ENCODE measurements around the gene FRMD4A. TPM values are rescaled to one million over a fixed set of nuclear protein-coding genes. Genes with fewer than 3 reads are reported as not detected.

FRMD4A gene
- total and polyA plus RNA-seq, 2 experiments from 2014 or later: 5.4 to 10.3 TPM

DNA sequence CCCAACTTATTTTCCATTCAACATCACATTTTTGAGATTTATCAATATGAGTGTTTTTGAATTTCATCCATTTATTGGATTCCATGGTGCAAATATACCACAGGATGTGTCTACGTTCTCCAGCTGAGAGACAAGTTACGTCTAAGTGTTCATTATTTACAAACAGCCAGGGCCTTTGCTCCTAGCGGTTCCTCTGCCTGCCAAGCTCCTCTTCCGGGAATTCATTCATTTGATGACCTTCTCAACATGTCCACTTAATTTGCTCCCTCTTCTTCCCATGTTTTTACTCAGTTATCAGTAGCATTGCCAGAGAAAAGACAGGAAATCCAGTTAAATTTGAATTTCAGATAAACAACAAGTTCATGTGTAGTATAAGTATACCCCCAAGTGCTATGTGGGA, 422.2 kb downstream of the FRMD4A start:
- H3K27ac ChIP-seq: no peak overlapping the region
- H2AFZ ChIP-seq: no peak overlapping the region
- WGBS (ENCODE audit: low lambda C conversion rate, missing lambda C conversion rate): 91% methylated on average over 4 of the region's 4 CpGs
- no peaks in the 10 kb centered on the region for H3K9me3 ChIP-seq (ENCODE audit: low read depth)
- DNase-seq (ENCODE audit: low spot score): no peak
- H3K4me1 ChIP-seq (ENCODE audit: insufficient read depth): no peaks in the 10 kb centered on the region
- H3K36me3 ChIP-seq (replicated peaks; ENCODE audit: insufficient read depth, low read depth): no peaks in the 10 kb centered on the region
- TF ChIP-seq, protein P1, sequence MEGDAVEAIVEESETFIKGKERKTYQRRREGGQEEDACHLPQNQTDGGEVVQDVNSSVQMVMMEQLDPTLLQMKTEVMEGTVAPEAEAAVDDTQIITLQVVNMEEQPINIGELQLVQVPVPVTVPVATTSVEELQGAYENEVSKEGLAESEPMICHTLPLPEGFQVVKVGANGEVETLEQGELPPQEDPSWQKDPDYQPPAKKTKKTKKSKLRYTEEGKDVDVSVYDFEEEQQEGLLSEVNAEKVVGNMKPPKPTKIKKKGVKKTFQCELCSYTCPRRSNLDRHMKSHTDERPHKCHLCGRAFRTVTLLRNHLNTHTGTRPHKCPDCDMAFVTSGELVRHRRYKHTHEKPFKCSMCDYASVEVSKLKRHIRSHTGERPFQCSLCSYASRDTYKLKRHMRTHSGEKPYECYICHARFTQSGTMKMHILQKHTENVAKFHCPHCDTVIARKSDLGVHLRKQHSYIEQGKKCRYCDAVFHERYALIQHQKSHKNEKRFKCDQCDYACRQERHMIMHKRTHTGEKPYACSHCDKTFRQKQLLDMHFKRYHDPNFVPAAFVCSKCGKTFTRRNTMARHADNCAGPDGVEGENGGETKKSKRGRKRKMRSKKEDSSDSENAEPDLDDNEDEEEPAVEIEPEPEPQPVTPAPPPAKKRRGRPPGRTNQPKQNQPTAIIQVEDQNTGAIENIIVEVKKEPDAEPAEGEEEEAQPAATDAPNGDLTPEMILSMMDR (IDR thresholded peaks at IDR 0.05; ENCODE audit: poor library complexity): no peak
- TF ChIP-seq EZH2phosphoT487 (IDR thresholded peaks at IDR 0.05; ENCODE audit: low read depth, severe bottlenecking, unreplicated experiment): no peak
- no peak for TF ChIP-seq EZH2 (IDR thresholded peaks at IDR 0.05; ENCODE audit: borderline replicate concordance)
- no peak overlapping the region for H3K4me2 ChIP-seq
- H3K27me3 ChIP-seq: no peaks in the 10 kb centered on the region
- H3K79me2 ChIP-seq: no peaks in the 10 kb centered on the region
- H3K4me3 ChIP-seq: no peak overlapping the region
- H4K20me1 ChIP-seq (ENCODE audit: insufficient read depth, poor library complexity, severe bottlenecking): no peaks in the 10 kb centered on the region
- no peaks in the 10 kb centered on the region for H3K9me2 ChIP-seq (replicated peaks; ENCODE audit: insufficient read depth)

DNA sequence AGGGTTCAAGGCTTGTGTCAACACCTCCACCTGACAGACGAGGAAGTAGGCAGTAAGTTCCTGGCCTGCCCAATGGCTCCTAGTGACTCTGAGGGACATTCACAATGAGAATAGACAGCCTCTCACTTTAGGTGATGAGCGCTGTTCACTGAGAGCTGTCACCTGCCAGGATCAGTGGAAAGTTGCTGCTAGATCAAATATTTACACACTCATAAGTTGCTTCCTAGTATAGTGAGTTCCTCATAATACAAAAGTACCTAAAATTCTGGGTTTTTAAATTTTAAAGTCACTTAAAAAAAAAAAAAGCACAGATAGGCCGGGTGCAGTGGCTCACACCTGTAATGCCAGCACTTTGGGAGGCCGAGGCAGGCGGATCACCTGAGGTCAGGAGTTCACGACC, 423.2 kb downstream of the FRMD4A start:
- no peak overlapping the region for H3K4me2 ChIP-seq
- no peaks in the 10 kb centered on the region for H3K9me2 ChIP-seq (replicated peaks; ENCODE audit: insufficient read depth)
- no peaks in the 10 kb centered on the region for H4K20me1 ChIP-seq (ENCODE audit: insufficient read depth, poor library complexity, severe bottlenecking)
- no peaks in the 10 kb centered on the region for H3K36me3 ChIP-seq (replicated peaks; ENCODE audit: insufficient read depth, low read depth)
- 83% methylated on average over 6 of the region's 6 CpGs for WGBS (ENCODE audit: low lambda C conversion rate, missing lambda C conversion rate)
- no peak overlapping the region for H3K27ac ChIP-seq
- no peak overlapping the region for H2AFZ ChIP-seq
- H3K4me1 ChIP-seq (ENCODE audit: insufficient read depth): no peaks in the 10 kb centered on the region
- no peak for TF ChIP-seq EZH2 (IDR thresholded peaks at IDR 0.05; ENCODE audit: borderline replicate concordance)
- no peak for TF ChIP-seq EZH2phosphoT487 (IDR thresholded peaks at IDR 0.05; ENCODE audit: low read depth, severe bottlenecking, unreplicated experiment)
- TF ChIP-seq, protein P1 (IDR thresholded peaks at IDR 0.05; ENCODE audit: poor library complexity): no peak
- H3K9me3 ChIP-seq (ENCODE audit: low read depth): no peaks in the 10 kb centered on the region
- H3K27me3 ChIP-seq: no peaks in the 10 kb centered on the region
- no peaks in the 10 kb centered on the region for H3K79me2 ChIP-seq
- DNase-seq (ENCODE audit: low spot score): no peak
- H3K4me3 ChIP-seq: no peak overlapping the region

DNA sequence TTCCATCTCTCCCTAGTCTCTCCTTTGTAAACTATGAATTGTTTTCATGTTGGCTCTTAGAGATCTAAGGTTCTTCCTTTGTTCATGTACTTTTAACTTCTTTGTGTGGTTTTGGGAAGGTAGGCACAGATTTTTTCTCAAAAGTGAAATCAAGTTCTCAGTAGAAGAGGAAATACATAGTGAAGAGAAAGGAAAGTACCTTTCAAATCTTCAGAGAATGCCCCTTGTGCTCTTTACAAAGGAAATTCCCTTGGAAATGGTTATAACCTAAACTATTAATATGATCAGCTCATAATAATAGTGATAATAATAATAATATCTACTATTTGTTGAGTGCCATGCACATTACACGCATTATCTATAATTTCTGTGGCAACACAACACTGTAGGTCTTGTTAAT, 425.4 kb downstream of the FRMD4A start:
- Histone ChIP-seq H4K20me1 (ENCODE audit: insufficient read depth, poor library complexity, severe bottlenecking) (no peaks in the 10 kb centered on the region), H3K79me2 (no peaks in the 10 kb centered on the region), H3K4me2 (no peak overlapping the region), H3K9me2 (replicated peaks; ENCODE audit: insufficient read depth) (no peaks in the 10 kb centered on the region), H3K4me1 (ENCODE audit: insufficient read depth) (no peaks in the 10 kb centered on the region), H3K27me3 (no peaks in the 10 kb centered on the region), H3K4me3 (no peak overlapping the region), H3K9me3 (ENCODE audit: low read depth) (no peaks in the 10 kb centered on the region), H3K27ac (no peak overlapping the region), H2AFZ (no peak overlapping the region), H3K36me3 (replicated peaks; ENCODE audit: insufficient read depth, low read depth) (no peaks in the 10 kb centered on the region)
- 100% methylated on average over 1 of the region's 1 CpG for WGBS (ENCODE audit: low lambda C conversion rate, missing lambda C conversion rate)
- TF ChIP-seq, protein P1 (IDR thresholded peaks at IDR 0.05; ENCODE audit: poor library complexity): no peak
- TF ChIP-seq EZH2 (IDR thresholded peaks at IDR 0.05; ENCODE audit: borderline replicate concordance) (no peak), EZH2phosphoT487 (IDR thresholded peaks at IDR 0.05; ENCODE audit: low read depth, severe bottlenecking, unreplicated experiment) (no peak)
- DNase-seq (ENCODE audit: low spot score): no peak

DNA sequence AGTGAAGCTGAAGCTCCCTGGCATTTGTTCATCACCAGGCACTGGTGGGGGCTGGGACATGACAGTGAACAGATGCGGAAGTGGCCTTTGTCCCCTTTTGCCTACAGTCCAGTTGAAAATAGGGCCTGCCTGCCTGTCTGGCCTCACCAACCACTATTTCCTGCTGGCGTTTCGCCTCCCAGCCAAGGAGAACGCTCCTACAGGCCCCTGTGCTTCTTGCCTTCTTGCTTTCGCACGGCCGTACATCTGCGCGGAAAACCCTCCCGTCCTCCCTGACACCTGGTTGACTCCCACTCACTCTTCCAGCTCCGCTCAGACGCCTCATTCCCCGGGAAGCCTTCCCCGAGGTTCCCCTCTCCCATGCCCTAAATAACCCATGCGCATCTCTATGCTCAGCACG, 426.7 kb downstream of the FRMD4A start:
- H3K27me3 ChIP-seq: no peaks in the 10 kb centered on the region
- H3K27ac ChIP-seq: no peak overlapping the region

More for the DNA sequence above, 426.7 kb downstream of the FRMD4A start:
- no peak for DNase-seq (ENCODE audit: low spot score)
- H3K9me2 ChIP-seq (replicated peaks; ENCODE audit: insufficient read depth): no peaks in the 10 kb centered on the region
- H3K79me2 ChIP-seq: no peaks in the 10 kb centered on the region
- WGBS (ENCODE audit: low lambda C conversion rate, missing lambda C conversion rate): 69% methylated on average over 15 of the region's 16 CpGs
- H2AFZ ChIP-seq: no peak overlapping the region
- no peaks in the 10 kb centered on the region for H3K36me3 ChIP-seq (replicated peaks; ENCODE audit: insufficient read depth, low read depth)
- H3K9me3 ChIP-seq (ENCODE audit: low read depth): no peaks in the 10 kb centered on the region
- TF ChIP-seq EZH2 (IDR thresholded peaks at IDR 0.05; ENCODE audit: borderline replicate concordance): no peak
- TF ChIP-seq, protein P1 (IDR thresholded peaks at IDR 0.05; ENCODE audit: poor library complexity): no peak
- no peak overlapping the region for H3K4me2 ChIP-seq
- H3K4me3 ChIP-seq: no peak overlapping the region
- no peaks in the 10 kb centered on the region for H3K4me1 ChIP-seq (ENCODE audit: insufficient read depth)
- H4K20me1 ChIP-seq (ENCODE audit: insufficient read depth, poor library complexity, severe bottlenecking): no peaks in the 10 kb centered on the region

All from hepatocyte (in vitro differentiated cells).